Activated naive CD4-positive, alpha-beta T cell treated with anti-CD3 and anti-CD28 coated beads, Interleukin-2, amount 50 U/mL, for 16 hours (primary cell): ENCODE measurements around the gene MBP.

Experiments
- DNase-seq: peaks from one replicate; pipeline ENCODE4 v3.0.0-alpha.2; 2020

The MBP gene

DNA sequence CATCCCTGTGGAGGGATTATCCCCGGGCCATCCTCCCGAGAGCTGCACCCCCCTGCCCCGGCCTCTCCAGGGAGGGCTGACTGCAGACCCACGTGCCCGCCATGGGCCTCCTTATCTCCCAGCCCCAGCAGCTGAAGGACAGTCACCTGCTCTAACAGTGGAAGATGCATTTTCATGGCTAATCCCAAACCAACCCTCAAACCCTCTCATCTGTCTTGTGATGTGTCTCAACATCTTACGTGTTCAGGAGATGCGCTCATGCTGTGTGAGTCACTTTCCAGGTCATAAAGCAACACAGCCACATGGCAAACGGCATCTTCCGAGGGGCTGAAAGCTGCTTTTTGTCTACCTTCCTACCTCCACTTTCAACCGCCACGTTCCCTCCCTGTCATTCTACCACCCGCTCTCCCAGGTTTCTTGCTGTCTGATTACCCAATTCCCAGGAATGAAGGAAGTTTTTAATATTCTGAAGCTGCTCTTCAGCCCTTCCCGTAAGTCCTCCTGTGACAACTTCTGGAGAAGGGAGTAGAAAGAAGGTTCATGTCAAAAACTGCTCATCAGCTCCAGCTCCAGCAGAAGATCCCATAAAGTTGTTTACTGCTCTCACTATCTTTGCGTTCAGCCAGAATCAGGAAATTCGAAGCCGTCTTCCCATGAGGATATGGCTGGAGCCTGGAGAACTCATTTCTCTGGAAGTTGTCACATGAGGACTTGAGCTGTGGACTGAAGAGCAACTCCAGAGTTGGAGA lies 54.5 kb downstream of the MBP start:
- DNase-seq, result no peak

DNA sequence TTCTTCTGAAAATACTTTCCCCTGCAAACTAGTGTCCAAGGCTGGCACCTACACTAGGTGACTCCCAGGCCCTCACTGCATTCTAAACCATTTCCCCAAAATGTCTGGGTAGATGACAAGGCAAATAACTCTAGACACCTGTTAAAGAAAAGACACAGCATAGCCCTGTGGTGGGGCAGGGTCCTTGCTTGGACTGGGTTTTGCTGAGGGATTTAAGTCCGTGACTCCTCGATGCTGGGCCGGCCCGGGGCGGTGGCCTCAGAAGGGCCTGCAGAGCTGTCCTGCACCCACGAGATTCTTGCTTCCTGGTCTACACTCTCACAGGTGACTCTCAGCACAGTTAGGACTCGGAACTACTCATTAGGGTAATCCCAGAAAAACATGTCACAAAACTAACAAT lies 55.2 kb downstream of the MBP start:
- DNase-seq, result no peak

DNA sequence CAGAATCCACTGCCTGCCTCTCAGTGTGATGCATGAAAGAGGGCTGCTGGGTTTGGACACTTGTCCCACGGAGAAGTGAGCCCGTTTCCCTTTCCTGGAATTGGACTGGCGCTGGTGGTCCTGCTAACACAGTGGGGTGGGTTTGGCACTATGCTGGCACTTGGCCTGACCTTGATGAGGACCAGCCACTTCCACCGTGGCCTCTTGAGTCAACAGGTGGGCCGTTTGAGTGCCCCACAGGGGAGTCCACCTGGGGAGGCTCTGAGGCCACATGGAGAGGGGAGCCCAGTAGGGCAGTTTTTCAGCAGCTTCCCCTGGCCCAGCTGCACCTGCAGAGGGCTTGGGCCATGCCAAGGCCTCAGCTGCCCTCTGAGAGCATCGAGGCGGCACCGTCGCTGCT lies 56.5 kb downstream of the MBP start:
- no peak for DNase-seq

DNA sequence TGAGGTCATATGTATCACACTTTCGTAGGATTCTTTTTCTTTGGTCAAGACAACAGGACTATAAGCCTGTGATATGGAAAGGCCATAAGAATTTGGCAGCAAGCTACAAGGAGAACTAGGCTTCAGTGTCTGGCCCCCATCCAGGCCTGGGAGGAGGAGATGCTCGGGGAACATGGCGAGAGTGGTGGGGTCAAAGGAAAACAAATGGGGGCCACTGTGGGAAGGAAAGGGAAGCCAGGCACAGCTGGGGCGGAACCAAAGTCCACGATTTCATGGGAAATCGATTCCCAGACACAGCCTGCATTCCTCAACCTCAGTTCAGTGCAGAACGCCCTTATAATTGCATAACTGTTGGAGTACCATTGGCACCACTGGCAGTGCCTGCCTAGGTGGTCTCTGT lies 58.2 kb downstream of the MBP start:
- no peak for DNase-seq

DNA sequence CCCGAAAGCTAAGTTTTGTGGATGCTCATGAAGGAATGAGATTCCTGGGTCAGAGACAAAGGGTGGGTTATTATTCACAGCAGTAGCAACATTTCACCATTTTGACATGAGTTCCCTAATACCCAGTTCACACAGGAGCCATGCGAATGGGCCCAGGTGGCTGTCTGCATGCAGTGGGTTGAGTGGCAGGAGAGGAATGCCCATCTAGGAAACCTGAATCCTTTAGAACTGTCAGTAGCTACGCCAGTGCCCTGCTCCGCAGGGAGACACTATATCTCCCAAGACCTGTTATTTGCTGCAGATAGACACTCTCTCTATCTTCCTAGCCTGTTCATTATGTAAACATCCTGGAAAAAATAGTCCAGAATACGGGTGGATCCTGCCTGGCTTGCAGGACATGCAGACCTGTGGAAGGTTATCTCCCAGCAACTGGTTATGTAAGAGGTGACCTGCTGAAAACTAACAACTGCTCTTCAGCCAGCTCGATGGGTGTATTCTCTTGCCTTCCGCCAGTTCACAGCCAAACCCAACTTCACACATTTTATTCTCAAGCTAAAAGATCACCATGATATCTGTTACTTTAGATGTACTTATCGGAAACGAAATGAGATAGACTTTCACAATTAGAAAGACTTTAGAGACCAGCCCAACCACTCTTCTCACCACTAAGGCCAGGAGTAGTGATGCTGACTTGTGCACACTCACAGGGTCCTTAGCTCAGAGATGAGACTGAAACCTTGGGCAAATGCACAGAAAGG lies 59.1 kb downstream of the MBP start:
- DNase-seq, result no peak

DNA sequence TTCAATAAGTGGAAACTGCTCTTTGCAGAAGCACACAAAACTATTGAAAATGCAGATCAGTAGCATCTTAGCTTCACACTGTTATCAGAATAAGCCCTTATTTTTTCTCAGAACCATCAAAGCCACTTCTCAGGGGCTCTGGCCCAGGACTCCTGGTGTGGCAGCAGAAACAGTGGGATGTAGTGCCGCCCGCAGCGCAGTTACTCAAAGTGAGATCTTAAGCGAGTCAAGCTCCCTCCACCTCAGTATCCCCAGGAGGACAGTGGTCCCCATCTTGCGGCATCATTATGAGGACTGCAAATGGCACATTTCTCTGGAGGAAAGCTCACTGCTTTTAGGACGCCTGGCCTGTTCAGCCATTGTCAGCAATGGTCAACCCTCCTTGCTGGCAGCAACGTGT lies 60.0 kb downstream of the MBP start:
- DNase-seq, result no peak

DNA sequence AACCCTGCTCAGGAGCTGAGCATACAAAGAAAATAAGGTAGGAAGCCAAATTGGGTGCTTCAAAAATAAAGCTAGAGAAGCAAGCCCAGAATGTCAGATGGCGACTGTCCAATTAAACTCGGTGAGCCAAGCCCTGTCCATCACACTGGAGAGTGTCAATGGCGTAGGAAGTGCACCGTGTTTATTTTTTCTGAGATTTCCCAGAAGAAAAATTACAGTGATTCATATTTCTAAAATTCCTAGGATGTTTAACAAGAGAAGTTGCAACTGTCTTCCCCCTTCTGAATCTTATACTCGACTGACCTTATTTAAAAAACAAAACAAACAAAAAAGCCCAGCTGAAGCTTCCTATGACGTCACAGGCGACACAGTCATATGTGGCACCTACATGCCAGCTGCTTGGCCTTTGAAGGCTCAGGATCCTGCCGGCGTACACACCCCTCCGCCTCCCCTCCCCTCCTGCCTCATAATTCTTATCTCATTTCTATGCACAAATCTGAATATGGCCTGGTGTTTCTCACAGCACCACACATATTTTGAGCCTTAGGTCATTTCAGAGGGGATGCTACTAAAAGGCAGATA lies 60.8 kb downstream of the MBP start:
- peak; percentile 48 for DNase-seq

DNA sequence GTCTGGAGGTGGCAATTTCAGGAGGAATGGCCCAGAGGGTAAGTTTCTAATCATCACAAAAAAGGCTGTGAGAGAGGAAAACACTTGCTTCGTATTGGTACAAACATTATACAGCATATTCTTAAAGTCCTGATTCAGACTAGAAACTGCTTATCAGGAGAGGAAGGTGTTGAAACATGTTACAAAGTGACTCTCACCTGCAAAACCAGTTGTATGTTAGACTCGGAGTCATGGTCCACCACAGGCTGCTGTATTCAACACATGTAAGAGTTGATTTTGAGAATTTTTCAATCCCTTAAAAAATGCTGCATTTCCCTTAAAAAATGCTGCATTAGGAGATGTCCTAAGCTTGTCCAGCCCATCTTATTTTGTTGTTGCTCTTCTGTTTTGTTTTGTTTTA lies 61.5 kb downstream of the MBP start:
- DNase-seq, result no peak

DNA sequence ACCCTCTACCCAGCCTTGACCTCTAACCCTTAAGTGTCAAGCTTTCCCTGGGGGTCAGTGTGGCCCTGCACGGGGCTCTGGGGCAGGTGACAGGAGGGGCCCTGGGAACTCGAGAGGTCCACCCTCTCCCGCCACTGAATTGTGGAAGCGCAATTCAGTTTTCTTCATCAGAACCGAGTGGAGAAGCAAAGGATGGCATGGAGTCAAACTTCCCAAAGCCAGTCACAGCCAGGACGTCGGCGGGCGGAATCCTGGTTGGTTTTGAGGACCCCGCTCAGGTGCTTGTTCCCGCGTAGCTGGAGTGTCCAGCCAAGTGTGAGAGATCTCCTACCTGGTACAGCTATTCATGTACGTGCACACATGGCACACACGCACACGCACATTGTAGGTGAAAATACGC lies 62.0 kb downstream of the MBP start:
- no peak for DNase-seq

DNA sequence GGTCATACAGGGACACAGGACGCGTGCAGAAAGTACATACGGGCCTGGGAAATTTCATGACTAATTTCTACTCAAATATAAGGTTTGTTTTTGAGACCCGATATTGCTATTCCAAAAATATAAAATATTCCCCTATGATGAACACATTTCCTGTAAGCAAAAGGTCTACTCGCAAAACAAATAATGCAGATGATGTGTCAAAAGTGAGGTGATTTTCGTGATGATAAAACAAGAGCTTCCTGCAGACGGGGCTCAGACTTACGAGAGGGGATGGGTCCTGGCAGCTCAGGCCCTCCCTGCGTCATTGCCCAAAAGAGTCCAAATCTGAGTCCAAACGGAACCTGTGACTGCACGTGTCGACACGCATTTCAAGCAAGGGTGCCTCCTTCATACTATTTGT lies 62.7 kb downstream of the MBP start:
- DNase-seq, result no peak

DNA sequence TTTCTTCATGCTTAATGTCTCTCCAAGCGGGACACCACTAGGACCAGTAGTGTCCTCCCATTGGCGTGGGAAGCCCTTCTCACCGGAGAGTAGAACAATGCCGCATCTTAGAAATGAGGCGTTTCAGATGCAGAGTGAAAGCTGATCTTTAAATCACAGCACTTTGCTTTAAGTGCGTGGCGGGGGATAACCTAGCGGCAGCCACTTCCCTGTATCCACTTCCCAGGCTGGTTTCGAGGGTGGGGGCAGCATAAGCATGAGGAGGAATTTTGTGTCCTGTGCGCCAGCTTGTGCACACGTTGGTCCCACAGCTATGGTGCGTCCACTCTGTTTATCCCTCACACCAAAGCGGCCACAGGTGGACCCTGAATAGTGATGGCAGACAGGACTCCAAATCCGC lies 63.1 kb downstream of the MBP start:
- no peak for DNase-seq

DNA sequence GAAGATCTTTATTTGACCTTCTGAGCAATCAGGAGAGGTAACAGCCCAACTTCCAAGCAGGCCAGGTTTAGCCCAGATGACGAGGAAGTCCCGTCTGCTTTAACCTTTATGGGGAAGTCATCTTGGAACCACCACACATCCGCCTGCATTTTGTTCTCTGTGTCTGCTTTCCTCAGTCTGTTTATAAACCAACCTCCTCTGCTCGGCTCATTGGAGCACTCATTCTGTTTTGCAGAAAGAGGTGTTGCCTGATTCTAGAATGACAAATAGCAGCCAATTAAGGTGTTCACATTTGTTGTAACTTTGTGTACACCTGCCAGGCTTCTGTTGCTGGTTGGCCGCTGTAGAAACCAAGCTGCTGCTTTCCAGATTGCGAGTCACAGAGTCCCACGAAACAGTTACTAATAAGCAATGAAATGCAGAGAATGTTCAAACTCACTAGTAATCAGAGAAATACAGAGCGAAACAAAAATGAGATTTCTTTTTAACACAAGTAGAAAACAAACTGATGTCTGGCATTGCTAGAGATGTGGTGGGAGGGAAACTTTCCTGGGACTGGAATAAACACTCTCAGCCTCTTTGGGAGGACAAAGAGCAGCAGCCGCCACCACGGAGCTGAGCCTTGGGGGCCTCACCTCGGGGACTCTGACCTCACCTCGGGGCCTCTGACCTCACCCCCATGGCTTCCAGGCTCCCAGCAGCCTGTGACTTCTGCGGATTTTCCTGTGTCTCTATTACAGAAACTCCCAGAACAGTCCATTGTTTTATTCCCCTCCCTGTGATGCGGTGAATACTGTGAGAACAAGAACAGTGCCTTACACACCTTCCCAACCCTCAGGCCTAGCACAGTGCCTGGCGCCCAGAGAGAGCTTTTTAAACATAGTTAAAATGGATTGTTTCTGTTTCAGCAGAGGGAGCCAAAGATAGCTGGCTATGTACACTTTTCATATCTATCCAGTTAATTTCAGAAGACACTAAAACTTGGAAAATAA lies 64.0 kb downstream of the MBP start:
- peak; percentile 30 for DNase-seq

DNA sequence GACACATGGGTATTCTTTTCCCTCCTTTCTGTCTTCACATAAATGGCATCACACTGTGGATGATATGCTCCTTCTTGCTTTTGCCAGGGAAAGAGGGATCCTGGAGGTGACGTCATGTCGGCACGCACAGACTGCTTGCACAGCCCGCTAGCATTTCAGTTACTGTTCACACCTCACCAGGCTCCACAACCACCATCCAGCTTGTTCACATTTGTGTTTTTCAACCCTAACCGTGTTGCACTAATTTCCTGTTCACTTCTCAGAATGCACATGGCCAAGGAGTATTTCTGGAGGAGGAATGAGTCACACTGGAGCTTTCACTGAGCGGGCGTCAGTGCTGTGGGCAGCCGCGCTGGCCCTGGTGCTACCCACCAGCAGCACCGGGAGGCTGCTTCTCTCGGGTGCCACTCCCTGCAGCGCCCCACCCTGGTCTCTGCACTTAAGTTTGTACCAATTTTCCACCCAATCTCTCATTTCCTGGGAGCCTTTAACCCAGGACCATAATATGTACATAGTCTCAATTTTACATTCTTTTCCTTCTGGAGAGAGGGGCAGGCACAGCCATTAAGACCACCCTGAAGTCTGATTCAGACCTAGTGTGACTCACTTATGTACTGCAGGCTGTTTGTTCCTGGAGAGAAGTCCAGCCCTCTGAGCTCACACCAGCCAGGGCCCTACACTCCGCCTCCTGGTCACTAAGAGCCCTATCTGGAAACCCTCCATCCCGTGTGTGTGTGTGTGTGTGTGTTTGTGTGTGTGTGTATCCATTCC lies 65.1 kb downstream of the MBP start:
- peak; percentile 49 for DNase-seq

DNA sequence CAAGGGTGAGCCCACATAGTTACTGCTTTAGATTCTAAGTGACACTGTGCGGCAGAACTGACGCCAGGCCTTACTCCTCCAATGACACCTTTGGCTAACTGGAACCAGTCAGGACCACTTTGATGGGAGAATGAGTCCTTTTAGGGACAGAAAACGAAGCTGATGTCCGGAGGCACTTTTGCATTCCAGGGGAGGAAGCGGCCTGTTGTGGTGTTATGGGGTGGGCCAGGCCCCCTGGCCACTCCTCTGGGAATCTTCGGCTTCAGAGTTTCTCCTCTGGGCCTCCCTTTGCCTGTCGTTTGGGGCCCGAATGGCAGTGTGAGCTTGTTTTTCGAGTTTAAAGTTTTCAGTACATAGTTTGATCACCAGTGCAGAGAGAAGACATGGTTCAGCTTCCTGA lies 65.9 kb downstream of the MBP start:
- DNase-seq, result no peak

DNA sequence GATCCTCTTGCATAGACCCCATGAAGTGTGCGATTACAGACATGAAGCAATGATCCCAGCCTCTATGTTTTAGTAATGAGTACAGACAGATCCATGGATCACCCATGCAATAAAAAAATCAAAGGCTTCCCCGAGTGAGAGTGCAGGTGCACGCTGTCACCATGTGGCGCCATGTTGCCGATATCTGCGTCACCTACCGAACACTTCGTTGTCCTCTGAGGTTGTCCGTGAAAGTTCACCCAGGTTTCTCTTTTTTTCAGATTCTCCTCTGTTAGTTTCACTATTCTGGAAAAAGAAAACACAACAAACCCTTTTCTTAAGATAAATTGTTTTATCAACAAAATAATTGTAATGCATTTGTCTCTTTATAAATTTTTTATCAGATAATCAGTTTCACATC lies 66.5 kb downstream of the MBP start:
- DNase-seq, result no peak

DNA sequence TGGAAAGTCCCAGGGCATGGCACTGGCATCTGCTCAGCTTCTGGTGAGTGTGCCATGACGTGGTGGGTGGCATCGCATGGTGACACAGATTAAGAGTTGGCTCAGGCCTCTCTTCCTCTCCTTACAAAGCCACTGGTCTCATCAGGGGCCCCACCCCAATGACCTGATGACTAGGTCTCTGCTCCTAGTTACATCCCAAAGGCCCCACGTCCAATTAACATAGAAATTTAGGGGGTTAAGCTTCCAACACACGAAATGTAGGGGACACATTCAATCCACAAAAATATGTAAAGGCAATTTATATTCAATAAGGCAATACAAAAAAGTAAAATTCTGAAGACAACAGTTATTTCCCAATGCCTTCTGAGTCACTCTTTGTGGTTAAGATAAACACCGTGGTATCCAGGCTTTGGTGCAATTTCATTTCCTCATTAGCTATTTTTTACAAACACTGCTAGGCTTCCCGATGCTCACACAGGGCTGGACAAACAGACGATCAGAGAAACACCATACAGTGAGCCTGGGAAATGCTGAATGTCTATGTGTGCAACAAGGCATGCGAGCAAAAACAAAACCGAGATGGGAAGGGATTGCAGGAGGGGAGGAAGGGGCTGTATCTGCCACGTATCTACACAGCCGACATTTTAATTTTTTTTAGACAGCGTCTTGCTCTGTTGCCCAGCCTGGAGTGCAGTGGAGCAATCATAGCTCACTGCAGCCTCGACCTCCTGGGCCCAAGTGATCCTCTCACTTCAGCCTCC lies 67.2 kb downstream of the MBP start:
- DNase-seq, result no peak

DNA sequence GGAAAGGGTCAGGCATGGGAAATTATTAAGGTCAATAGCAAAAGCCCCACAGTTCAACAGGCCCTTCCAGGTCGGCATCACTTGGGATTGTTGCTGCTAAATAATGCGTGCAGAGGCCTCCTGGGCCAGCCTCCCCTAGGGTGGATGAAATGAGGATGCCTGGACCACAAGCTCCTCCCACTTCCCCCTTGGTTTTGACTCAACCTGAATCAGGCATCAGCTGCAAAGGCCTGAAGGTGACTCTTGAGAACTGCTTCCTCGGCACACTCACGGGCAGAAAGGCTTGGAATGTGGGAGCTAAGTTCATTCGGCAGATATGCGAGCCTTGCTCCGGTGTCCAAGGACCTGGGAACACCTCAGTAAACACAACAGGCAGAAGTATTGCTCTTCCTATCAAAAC lies 69.3 kb downstream of the MBP start:
- peak; percentile 74 for DNase-seq

DNA sequence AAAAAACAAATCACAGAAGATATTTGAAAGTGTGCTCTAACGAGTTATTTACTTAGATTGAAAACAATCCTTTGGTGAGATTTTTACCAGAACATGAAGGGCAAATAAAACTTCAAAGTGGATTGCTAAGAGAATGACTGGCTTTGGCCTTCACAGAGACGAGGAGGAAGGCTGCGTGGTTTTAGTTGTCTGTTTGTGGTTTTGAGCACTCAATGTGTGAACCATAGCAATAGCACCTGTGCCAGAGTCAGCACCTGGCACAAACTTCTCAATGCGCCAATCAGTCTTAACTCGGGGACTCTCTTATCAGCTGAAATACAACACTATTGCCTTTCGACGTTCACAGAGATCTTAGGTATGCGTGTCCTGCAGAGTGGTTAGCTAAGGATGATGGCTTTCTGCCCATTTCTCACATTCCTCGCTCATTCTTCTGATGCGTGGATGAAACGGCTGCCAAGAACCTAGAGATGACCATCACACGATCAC lies 70.0 kb downstream of the MBP start:
- DNase-seq, result peak; percentile 59

DNA sequence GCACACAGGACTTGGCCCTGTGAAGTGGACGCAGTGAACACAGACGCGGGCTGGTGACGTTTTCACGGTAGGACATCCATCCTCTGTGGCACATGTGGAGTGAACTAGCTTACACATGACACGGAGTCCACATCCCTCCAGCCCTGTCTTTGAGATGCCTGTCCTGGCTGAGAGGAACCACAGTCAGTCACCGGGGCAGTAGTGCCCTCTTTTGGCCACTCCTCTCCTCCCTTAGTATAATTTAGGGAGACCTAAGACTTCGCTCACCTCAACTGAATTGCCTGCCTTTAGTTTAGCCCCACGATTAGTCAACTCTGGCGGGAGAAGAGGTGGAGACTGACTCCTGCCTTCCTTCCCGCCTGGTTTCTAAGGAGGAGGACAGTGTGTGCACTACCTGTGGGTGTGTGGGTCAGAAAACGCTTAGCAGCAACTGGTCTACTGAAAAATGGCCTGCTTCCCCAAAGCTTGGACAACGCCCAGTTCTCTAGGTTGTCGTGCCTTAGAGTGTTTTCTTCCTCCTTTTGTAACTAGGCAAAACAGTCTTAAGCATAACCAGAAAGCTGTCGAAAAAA lies 70.6 kb downstream of the MBP start:
- DNase-seq, result no peak

DNA sequence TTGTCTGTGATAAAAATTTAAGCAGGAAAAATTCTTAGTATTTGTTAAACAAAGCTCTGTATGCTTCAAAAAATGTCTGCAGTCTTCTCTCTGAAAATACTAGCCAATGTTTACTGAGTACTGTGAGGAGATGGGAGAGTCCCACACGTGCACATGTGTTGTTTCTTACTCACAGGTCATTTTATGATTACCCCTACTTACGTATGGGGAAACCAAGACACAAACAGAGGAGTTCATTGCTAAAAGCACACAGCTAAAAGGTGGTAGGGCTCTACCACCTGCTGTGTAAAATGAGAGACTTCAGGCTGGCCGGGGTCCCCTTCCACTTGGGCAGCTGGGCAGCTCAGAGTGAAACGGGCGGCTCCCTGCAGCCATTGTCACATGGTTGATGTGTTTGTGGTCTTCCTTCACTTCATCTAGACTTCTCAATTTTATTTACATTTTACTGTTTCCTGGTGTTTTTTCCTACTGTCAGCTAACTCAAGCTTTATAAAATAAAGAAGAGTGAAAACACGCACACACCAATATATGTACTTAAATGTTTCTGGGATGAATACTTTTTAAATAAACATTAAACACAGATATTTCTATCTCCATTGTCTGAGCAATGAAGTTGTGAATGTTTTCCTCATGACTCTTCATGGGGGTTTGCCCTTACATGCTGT lies 71.2 kb downstream of the MBP start:
- DNase-seq, result no peak
